Natural killer cell (primary cell): ENCODE measurements around the gene APC. TPM values are rescaled to one million over a fixed set of nuclear protein-coding genes. Genes with fewer than 3 reads are reported as not detected.

Experiments used
- ATAC-seq, 3 donors: fragments of 150-1000 bp in 2 of 3; fragments of 200-7000 bp in 1 of 3; cut with Tn5 transposase; 1 replicate in 1 of 3; 2 replicates in 2 of 3; pipeline ENCODE4 v1.10.0; 2021; ENCODE audit warnings: mild to moderate bottlenecking in 2 of 3, moderate library complexity in 2 of 3
- DNase-seq, 2 donors: peaks; one replicate each; pipeline versions ENCODE4 v3.0.0 to v3.0.0-alpha.2; 2013 to 2021; ENCODE audit warnings: mixed read lengths in 1 of 2
- H3K27ac ChIP-seq: one replicate; pipeline ENCODE4 v1.5.1; 2013; ENCODE audit warnings: mild to moderate bottlenecking, low read length
- H3K27me3 ChIP-seq: one replicate; pipeline ENCODE4 v1.6.1; 2013; ENCODE audit warnings: low read length; ENCODE audit not compliant: control insufficient read depth, insufficient read depth
- H3K36me3 ChIP-seq: one replicate; pipeline ENCODE4 v1.6.1; 2013; ENCODE audit warnings: low read length; ENCODE audit not compliant: control insufficient read depth, insufficient read depth
- H3K4me1 ChIP-seq: one replicate; pipeline ENCODE4 v1.6.1; 2013; ENCODE audit warnings: low read length; ENCODE audit not compliant: control insufficient read depth, insufficient read depth
- H3K4me3 ChIP-seq: one replicate; pipeline ENCODE4 v1.5.1; 2013; ENCODE audit warnings: low read length
- H3K9me3 ChIP-seq: one replicate; pipeline ENCODE4 v1.6.1; 2013; ENCODE audit warnings: low read length; ENCODE audit not compliant: control insufficient read depth, insufficient read depth
- H3K27ac Mint-ChIP-seq, 2 donors: one replicate each; pipeline ENCODE4 v1.8.0; 2022; ENCODE audit warnings: mild to moderate bottlenecking in 2 of 2, mixed read lengths in 2 of 2, moderate library complexity in 1 of 2
- H3K27me3 Mint-ChIP-seq, 2 donors: one replicate each; pipeline ENCODE4 v1.8.0; 2022; ENCODE audit warnings: low read depth in 2 of 2, mixed read lengths in 2 of 2
- H3K36me3 Mint-ChIP-seq: one replicate; pipeline ENCODE4 v1.8.0; 2022; ENCODE audit warnings: mixed read lengths
- H3K4me1 Mint-ChIP-seq, 2 donors: one replicate each; pipeline ENCODE4 v1.8.0; 2022; ENCODE audit warnings: mixed read lengths in 2 of 2
- H3K4me3 Mint-ChIP-seq: one replicate; pipeline ENCODE4 v1.8.0; 2022; ENCODE audit warnings: mild to moderate bottlenecking, moderate library complexity, mixed read lengths
- H3K9me3 Mint-ChIP-seq, 2 donors: one replicate each; pipeline ENCODE4 v1.8.0; 2022; ENCODE audit warnings: mixed read lengths in 2 of 2
- WGBS: methylation state at CpG from one replicate; pipeline ENCODE4 v1.1.7; 2013; ENCODE audit warnings: missing lambda C conversion rate; ENCODE audit not compliant: insufficient coverage; 5-methylcytosine and 5-hydroxymethylcytosine counted together
- intact Hi-C: fragments of 100-400 bp; cut with micrococcal nuclease; formaldehyde crosslinking; loops from one replicate; pipeline ENCODE4 v1.14.2; 2022
- total RNA-seq, 4 donors: library from RNA; stranded (reverse); fragments of 120-200 nt in 1 of 4; gene quantifications; one replicate each; pipeline versions ENCODE4 v1.2.3 to v1.2.4, GENCODE V29; 2013 to 2022
- TF ChIP-seq, protein P1 (sequence below): fragments of 200-600 bp; IDR thresholded peaks from one replicate; pipeline ENCODE4 v1.8.0; 2022; ENCODE audit warnings: antibody characterized with exemption

Gene APC
- total RNA-seq, 3 donors from 2014 or later (not counting 1 experiment from before 2014, with no cell fraction given): 40.1 to 52.3 (median 49.0) TPM

DNA sequence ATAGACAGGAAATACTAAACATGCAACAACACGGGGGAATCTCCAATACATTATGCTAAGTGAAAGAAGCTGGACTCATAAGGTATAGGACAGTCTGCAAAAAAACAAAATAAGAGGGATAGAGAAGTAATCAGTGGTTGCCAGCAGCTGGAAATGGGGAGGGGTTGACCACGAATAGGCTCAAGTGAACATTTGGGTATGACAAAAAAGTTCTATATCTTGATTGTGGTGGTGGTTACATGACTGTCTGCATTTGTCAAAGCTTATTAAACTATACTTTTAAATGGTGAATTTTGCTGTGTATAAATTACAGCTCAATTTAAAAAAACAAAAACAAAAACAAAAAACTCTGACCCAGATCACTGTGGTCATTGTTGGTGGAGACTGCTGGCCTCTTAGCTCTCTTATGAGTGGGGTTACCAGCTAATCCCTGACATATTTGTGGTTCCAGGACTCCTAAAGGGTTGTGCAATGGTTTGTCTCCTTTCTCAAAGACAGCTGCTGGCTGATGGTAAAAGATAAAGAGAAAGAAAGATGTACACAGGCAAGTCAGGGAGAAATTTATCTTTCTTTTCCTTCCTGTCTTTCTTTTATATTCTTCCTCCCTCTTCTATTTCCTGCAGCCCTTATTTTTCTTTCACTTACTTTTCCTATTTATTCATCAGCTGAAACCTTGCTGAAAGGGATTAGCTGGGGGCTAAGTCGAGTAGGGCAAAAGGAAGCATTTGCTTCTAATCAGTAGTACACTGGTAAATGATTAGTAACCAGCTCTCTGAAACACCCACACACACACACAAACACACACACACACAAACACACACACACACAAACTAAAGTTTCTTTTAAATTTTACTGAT, 42.6 kb upstream of the APC start:
- Mint-ChIP-seq H3K27ac (no peak overlapping the region), H3K4me3 (no peak overlapping the region), H3K27me3 (peaks cover 34 to 72% of the 10 kb centered on the region in 2 donors), H3K4me1 (no peaks in the 10 kb centered on the region), H3K36me3 (peaks cover 7% of the 10 kb centered on the region), H3K9me3 (no peaks in the 10 kb centered on the region)
- H3K4me1 ChIP-seq: no peaks in the 10 kb centered on the region
- intact Hi-C loops: no loop called here
- WGBS: 50% methylated on average over 3 of the region's 3 CpGs
- ATAC-seq (no peak), DNase-seq (no peak)
- no peak overlapping the region for H3K27ac ChIP-seq
- no peaks in the 10 kb centered on the region for H3K9me3 ChIP-seq
- no peaks in the 10 kb centered on the region for H3K36me3 ChIP-seq
- TF ChIP-seq, protein P1, sequence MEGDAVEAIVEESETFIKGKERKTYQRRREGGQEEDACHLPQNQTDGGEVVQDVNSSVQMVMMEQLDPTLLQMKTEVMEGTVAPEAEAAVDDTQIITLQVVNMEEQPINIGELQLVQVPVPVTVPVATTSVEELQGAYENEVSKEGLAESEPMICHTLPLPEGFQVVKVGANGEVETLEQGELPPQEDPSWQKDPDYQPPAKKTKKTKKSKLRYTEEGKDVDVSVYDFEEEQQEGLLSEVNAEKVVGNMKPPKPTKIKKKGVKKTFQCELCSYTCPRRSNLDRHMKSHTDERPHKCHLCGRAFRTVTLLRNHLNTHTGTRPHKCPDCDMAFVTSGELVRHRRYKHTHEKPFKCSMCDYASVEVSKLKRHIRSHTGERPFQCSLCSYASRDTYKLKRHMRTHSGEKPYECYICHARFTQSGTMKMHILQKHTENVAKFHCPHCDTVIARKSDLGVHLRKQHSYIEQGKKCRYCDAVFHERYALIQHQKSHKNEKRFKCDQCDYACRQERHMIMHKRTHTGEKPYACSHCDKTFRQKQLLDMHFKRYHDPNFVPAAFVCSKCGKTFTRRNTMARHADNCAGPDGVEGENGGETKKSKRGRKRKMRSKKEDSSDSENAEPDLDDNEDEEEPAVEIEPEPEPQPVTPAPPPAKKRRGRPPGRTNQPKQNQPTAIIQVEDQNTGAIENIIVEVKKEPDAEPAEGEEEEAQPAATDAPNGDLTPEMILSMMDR: no peak
- no peak overlapping the region for H3K4me3 ChIP-seq
- peaks cover 5% of the 10 kb centered on the region for H3K27me3 ChIP-seq

DNA sequence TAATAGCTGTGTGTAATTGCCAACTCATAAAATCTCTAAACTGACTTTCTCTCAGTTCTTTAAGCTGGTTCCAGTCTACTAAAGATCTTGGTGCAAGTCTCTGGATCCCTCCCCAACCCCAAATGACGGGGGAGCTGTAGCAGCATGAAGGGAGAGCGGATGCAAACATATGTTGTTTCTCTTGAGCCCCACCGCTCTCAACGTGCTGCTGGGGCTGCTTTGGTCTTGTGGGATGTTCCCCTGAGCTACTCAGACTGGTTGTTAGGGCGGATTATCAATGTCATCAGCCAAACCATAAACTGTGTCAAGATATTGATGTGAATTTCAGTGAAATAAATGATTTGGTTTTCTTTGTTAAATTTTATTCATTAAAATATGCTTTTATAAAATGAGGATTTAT, 40.9 kb upstream of the APC start:
- peaks cover 31 to 62% of the 10 kb centered on the region in 2 donors for H3K27me3 Mint-ChIP-seq
- no peak overlapping the region for H3K27ac ChIP-seq
- peaks cover 3% of the 10 kb centered on the region for H3K27me3 ChIP-seq
- no peak for ATAC-seq
- no peak overlapping the region for H3K4me3 Mint-ChIP-seq
- no peaks in the 10 kb centered on the region for H3K4me1 ChIP-seq
- no peak for DNase-seq
- TF ChIP-seq, protein P1: no peak
- H3K9me3 ChIP-seq: no peaks in the 10 kb centered on the region
- intact Hi-C loops: no loop called here
- H3K4me3 ChIP-seq: no peak overlapping the region
- no peaks in the 10 kb centered on the region for H3K36me3 ChIP-seq
- no peak overlapping the region for H3K27ac Mint-ChIP-seq
- 79% methylated on average over 5 of the region's 5 CpGs for WGBS
- H3K36me3 Mint-ChIP-seq: peaks cover 11% of the 10 kb centered on the region
- no peaks in the 10 kb centered on the region for H3K9me3 Mint-ChIP-seq
- no peaks in the 10 kb centered on the region for H3K4me1 Mint-ChIP-seq

DNA sequence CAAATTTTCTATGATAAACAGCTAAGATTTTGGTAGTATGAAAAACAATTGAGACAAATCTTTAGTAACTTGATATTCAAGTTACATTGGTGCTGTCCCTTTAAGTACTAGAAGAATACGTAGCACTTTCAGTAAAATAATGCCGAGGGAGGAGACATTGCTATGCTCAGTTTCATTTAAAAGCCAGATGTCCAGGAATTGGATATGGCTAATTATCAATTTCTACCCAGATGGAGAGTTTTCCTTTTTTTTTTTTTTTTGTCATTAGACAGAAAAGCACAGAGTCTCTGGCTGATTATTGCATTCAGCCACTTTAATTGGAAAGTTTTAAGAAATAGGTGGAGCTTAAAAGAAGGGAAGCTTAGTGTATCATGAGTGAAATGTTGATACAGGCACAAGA, 40.4 kb upstream of the APC start:
- no peaks in the 10 kb centered on the region for H3K9me3 Mint-ChIP-seq
- no peak overlapping the region for H3K27ac Mint-ChIP-seq
- WGBS: 90% methylated on average over 2 of the region's 2 CpGs
- DNase-seq (no peak), ATAC-seq (no peak)
- H3K36me3 ChIP-seq: no peaks in the 10 kb centered on the region
- H3K4me1 ChIP-seq: no peaks in the 10 kb centered on the region
- intact Hi-C loops: no loop called here
- TF ChIP-seq, protein P1: no peak
- H3K9me3 ChIP-seq: no peaks in the 10 kb centered on the region
- H3K27me3 ChIP-seq: peaks cover 3% of the 10 kb centered on the region
- H3K27me3 Mint-ChIP-seq: peaks cover 26 to 56% of the 10 kb centered on the region in 2 donors
- H3K4me3 ChIP-seq: no peak overlapping the region
- no peak overlapping the region for H3K27ac ChIP-seq
- H3K36me3 Mint-ChIP-seq: peaks cover 11% of the 10 kb centered on the region
- no peak overlapping the region for H3K4me3 Mint-ChIP-seq
- H3K4me1 Mint-ChIP-seq: no peaks in the 10 kb centered on the region
